ENCODE results near the gene SPDEF. TPM values are rescaled to one million over a fixed set of nuclear protein-coding genes. Genes with fewer than 3 reads are reported as not detected.
A peak's percentile ranks its signal among the peaks of the same experiment; 100 is the strongest.

Gene SPDEF
- polyA plus RNA-seq, 3 donors = 0.05 TPM; not detected in 2

DNA sequence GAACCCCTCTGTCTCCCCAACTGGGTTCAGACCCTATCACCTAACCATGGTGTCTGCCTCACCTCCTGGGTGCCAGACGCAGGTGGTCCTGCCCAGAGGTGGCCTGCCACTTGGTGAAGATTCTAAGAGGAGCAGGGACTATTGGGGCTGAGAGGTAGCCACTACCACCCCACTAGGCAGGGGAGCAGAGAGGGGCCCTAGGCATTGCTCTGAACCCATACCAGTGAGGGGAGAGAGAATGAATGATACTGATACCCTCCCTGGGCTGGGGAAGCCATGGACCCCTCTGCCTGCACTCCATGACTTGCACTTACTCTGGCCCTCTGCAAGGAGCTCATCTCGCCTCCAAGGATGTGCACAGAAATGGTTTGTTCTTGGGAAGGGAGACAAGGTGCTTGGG, 31.7 kb upstream of the SPDEF start:
- no peak overlapping the region for H3K4me3 Mint-ChIP-seq
- TF ChIP-seq, protein P1, sequence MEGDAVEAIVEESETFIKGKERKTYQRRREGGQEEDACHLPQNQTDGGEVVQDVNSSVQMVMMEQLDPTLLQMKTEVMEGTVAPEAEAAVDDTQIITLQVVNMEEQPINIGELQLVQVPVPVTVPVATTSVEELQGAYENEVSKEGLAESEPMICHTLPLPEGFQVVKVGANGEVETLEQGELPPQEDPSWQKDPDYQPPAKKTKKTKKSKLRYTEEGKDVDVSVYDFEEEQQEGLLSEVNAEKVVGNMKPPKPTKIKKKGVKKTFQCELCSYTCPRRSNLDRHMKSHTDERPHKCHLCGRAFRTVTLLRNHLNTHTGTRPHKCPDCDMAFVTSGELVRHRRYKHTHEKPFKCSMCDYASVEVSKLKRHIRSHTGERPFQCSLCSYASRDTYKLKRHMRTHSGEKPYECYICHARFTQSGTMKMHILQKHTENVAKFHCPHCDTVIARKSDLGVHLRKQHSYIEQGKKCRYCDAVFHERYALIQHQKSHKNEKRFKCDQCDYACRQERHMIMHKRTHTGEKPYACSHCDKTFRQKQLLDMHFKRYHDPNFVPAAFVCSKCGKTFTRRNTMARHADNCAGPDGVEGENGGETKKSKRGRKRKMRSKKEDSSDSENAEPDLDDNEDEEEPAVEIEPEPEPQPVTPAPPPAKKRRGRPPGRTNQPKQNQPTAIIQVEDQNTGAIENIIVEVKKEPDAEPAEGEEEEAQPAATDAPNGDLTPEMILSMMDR (IDR thresholded peaks at IDR 0.05) = no peak
- no peak for DNase-seq
- no peaks in the 10 kb centered on the region for H3K27me3 ChIP-seq (ENCODE audit: control insufficient read depth in 2 of 2, insufficient read depth in 2 of 2, low read length in 2 of 2)
- H3K9me3 Mint-ChIP-seq = no peaks in the 10 kb centered on the region
- no peaks in the 10 kb centered on the region for H3K9me3 ChIP-seq (replicated peaks in 1 of 2; ENCODE audit: control insufficient read depth in 1 of 2, insufficient read depth in 1 of 2, low read length in 2 of 2)
- H3K4me1 Mint-ChIP-seq = peaks cover 5% of the 10 kb centered on the region
- H3K4me2 ChIP-seq (replicated peaks; ENCODE audit: extremely low read depth, low read length, poor library complexity, severe bottlenecking) = no peak overlapping the region
- H3K4me3 ChIP-seq (replicated peaks in 1 of 3; ENCODE audit: low read depth in 2 of 3, low read length in 3 of 3) = no peak overlapping the region
- peaks cover 7% of the 10 kb centered on the region for H3K79me2 ChIP-seq (ENCODE audit: insufficient read depth, low read length)
- peak overlapping the region in 1 of 7 donors; percentile 26 for H3K27ac Mint-ChIP-seq
- no peak overlapping the region for H3K27ac ChIP-seq (ENCODE audit: low read depth in 1 of 2, low read length in 2 of 2)
- peaks cover 0 to 3% (median 2%) of the 10 kb centered on the region in 3 donors for H3K27me3 Mint-ChIP-seq (ENCODE audit: low read depth in 3 of 3)
- peaks cover 44% of the 10 kb centered on the region for H4K20me1 ChIP-seq (ENCODE audit: insufficient read depth, low read length)
- peaks cover 39 to 65% of the 10 kb centered on the region in 2 donors for H3K36me3 Mint-ChIP-seq
- H3K9ac ChIP-seq (ENCODE audit: insufficient read depth, low read length, poor library complexity, severe bottlenecking) = no peak overlapping the region
- no peaks in the 10 kb centered on the region for H3K4me1 ChIP-seq (ENCODE audit: control insufficient read depth in 1 of 2, insufficient read depth in 2 of 2, low read length in 2 of 2)
- intact Hi-C loops (cut with micrococcal nuclease) = no loop called here
- 89% methylated on average over 1 of the region's 2 CpGs for WGBS (ENCODE audit: insufficient coverage)
- peaks cover 42 to 62% of the 10 kb centered on the region in 2 donors for H3K36me3 ChIP-seq (replicated peaks in 1 of 2; ENCODE audit: control insufficient read depth in 1 of 2, insufficient read depth in 2 of 2, low read length in 2 of 2)
- no peak overlapping the region for H2AFZ ChIP-seq (ENCODE audit: insufficient read depth, low read depth, low read length, poor library complexity, severe bottlenecking)

DNA sequence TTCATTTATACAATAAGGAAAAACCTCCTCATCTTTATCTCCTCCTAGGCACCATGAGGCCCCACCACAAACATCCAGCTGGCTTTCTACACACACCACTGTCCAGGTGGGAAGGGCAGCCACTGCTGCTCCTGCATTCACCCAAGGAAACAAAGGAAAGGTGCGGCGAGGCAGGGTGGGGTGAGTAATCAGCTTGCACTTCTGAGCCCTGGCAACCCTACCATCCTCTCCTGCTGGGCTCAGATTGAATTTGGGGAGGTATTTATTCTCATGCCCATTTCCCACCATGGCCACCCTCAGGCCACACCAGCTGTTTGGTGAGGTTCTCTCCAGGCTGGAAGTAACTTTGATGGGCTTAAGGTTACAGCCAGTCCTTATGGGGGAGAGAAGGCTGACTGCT, 31.2 kb upstream of the SPDEF start:
- WGBS (ENCODE audit: insufficient coverage) = no CpG with 5 or more reads among the region's 2 CpGs
- Mint-ChIP-seq H3K27ac (no peak overlapping the region), H3K4me3 (no peak overlapping the region), H3K4me1 (peaks cover 5% of the 10 kb centered on the region), H3K27me3 (ENCODE audit: low read depth in 3 of 3) (peaks cover 0 to 3% (median 2%) of the 10 kb centered on the region in 3 donors), H3K36me3 (peaks cover 39 to 66% of the 10 kb centered on the region in 2 donors), H3K9me3 (no peaks in the 10 kb centered on the region)
- no peak for DNase-seq
- intact Hi-C loops (cut with micrococcal nuclease) = no loop called here
- Histone ChIP-seq H3K4me3 (replicated peaks in 1 of 3; ENCODE audit: low read depth in 2 of 3, low read length in 3 of 3) (no peak overlapping the region), H3K9ac (ENCODE audit: insufficient read depth, low read length, poor library complexity, severe bottlenecking) (no peak overlapping the region), H4K20me1 (ENCODE audit: insufficient read depth, low read length) (peaks cover 41% of the 10 kb centered on the region), H3K27ac (ENCODE audit: low read depth in 1 of 2, low read length in 2 of 2) (no peak overlapping the region), H2AFZ (ENCODE audit: insufficient read depth, low read depth, low read length, poor library complexity, severe bottlenecking) (no peak overlapping the region), H3K9me3 (replicated peaks in 1 of 2; ENCODE audit: control insufficient read depth in 1 of 2, insufficient read depth in 1 of 2, low read length in 2 of 2) (no peaks in the 10 kb centered on the region), H3K4me2 (replicated peaks; ENCODE audit: extremely low read depth, low read length, poor library complexity, severe bottlenecking) (no peak overlapping the region), H3K27me3 (ENCODE audit: control insufficient read depth in 2 of 2, insufficient read depth in 2 of 2, low read length in 2 of 2) (no peaks in the 10 kb centered on the region), H3K36me3 (replicated peaks in 1 of 2; ENCODE audit: control insufficient read depth in 1 of 2, insufficient read depth in 2 of 2, low read length in 2 of 2) (peaks cover 42 to 58% of the 10 kb centered on the region in 2 donors), H3K4me1 (ENCODE audit: control insufficient read depth in 1 of 2, insufficient read depth in 2 of 2, low read length in 2 of 2) (no peaks in the 10 kb centered on the region), H3K79me2 (ENCODE audit: insufficient read depth, low read length) (peaks cover 7% of the 10 kb centered on the region)
- TF ChIP-seq, protein P1 (IDR thresholded peaks at IDR 0.05) = no peak

All from CD14-positive monocyte (primary cell).